Hematopoietic multipotent progenitor cell (in vitro differentiated cells): ENCODE measurements around the gene SLC43A3. TPM values are rescaled to one million over a fixed set of nuclear protein-coding genes. Genes with fewer than 3 reads are reported as not detected.

Experiments used
- DNase-seq, 3 donors: peaks; one replicate each; pipeline ENCODE4 v3.0.0-alpha.2; 2011 to 2015; ENCODE audit warnings: low read depth in 2 of 3, low spot score in 2 of 3
- total RNA-seq: library from RNA; depleted of rRNA; stranded (reverse); fragments of >200 nt; gene quantifications from one replicate; pipeline ENCODE4 v1.2.3, GENCODE V29; 2012

The SLC43A3 gene
- 93.7 TPM for total RNA-seq

DNA sequence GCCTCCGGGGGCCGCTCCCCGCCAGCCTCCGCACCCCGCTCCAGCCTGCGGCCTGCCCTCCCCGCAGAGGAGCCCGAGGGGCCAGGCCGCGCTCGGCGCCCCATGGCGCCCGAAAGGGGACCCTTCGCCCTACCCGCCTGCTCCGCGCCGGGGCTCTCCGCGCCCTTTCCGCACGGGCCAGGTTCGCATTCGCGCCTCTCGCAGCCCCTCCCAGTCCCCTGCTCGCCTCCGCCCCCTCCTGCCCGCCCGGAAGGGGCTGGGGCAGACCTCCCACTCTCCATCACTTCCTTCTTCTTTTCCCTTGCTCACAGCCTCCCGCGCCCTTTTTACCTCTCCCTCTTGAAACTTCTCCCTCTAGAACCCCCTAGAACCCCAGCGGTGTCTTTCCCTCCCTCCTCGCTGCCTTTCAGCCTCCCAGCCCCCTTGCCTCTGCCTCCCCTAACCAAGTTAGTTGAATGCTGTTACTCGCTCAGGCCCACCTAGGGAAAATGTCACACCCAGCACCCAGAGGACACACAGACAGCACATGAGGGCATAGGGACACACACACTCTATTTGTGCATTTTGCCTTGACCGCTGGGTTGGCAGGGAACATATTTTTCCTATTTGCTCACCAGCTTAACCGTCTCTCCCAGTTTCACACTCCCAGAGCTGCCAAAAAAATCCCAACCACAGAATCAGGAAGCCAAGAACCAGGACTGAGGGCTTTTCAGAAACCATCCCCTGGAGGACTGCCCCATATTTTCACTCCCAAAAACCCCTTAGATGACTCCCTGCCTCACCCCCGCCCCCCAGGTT lies at the start of gene SLC43A3:
Gene SLC43A3 (minus strand): TSS at position 193 of the 798 bp plus-strand sequence. CDS start 949 bp downstream, outside the sequence.
- peak; percentile 16 to 84 (median 82) for DNase-seq

DNA sequence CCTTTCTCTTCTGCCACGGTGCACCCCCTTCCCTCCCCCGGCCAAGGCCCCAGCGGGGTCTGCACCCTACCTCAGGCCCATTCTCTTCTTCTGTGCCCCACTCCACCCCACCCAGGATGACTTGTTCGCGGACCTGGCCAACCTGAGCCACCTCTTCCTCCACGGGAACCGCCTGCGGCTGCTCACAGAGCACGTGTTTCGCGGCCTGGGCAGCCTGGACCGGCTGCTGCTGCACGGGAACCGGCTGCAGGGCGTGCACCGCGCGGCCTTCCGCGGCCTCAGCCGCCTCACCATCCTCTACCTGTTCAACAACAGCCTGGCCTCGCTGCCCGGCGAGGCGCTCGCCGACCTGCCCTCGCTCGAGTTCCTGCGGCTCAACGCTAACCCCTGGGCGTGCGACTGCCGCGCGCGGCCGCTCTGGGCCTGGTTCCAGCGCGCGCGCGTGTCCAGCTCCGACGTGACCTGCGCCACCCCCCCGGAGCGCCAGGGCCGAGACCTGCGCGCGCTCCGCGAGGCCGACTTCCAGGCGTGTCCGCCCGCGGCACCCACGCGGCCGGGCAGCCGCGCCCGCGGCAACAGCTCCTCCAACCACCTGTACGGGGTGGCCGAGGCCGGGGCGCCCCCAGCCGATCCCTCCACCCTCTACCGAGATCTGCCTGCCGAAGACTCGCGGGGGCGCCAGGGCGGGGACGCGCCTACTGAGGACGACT lies 49.3 kb upstream of the SLC43A3 start:
- no peak for DNase-seq

- DNase-seq = no peak
These were observed 48.7 kb upstream of the SLC43A3 start for GRCh38 chr11:57475671-57476046.

DNA sequence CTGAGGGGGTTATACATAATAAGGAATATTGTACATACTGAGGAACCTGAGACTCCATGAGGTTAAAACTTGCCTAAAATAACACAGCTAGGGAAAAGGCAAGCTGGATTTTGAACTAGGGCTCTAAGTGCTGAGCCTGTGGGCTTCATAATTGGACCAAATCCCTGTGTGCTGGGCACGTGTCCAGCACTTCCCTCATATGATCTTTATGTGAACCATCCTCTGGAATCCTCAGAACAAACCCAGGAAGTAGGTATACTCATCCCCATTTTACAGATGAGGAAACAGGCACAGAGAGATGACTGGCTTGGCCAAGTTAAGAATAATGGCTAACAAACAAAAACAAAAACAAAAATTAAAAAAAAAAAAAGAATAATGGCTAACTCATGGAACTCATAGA lies 48.3 kb upstream of the SLC43A3 start:
- DNase-seq = no peak

GRCh38 chr11:57474803-57475115 lies 47.8 kb upstream of the SLC43A3 start:
- DNase-seq = no peak

DNA sequence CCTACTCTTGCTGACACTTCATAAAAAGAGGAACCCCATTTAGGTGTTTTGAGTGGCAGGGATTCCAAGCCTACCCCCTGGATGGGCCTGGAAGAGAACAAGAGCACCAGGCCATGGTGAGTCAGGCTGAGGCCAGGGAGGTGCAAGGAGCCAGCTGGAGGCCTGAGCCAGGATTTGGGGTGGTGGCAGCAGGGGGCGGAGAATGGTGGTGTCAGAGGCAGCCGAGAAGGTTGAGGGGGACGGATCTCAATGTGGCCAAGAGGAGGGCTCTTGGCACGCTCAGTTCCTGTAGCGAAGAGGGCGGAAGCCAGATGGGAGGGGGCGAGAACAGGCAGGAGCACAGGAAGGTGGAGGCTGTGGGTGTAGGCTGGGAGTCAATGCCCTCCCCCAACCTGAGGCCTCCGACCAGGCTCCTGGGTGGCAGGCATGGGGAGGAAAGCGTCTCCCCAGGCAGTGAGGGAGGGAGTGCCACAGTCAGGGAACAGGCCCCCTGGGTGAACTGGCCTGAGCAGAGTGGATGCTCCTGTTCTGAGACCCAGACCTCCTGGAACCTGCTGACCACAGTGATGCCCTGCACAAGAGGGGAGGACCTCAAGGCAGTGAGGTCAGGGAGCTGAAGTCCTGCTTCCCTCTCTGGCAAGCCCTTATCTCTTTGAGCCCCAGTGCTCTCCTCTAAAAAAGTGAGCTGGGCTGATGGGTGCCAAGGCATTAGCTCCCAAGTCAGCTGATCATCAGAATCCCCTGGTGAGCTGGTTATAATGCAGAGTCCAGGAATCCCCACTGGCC lies 47.3 kb upstream of the SLC43A3 start:
- peak in 2 of 3 donors; percentile 79 for DNase-seq

DNA sequence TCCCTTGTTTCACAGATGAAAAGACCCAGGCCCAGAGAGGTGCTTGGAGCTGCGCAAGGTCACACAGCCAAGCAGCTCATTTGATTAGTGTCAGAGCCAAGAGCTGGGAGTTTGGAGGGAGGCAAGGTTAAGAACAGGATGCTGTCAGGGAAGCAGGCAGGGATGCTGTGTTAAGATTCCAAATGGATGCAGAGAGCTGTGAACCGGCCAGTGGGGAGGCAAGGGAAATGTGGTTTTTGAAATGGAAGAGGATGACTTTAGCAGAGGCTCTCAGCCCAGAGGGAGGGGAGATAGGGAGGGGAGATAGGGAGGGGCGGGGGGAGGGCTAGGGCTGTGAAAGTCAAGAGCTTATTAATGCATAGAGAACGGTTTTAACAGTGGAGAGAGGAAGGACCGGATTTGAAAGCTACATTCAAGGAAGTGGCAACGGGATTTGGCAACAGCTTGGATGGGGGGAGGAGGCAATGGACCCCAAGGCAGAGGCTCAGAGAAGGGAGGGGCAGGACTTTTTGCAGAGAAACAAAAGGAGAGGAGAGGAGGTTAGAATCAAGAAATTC lies 46.4 kb upstream of the SLC43A3 start:
- peak in 1 of 3 donors; percentile 40 for DNase-seq

- no peak for DNase-seq
These were observed 44.6 kb upstream of the SLC43A3 start for GRCh38 chr11:57471496-57471895.

GRCh38 chr11:57469268-57469667 lies 42.3 kb upstream of the SLC43A3 start:
- no peak for DNase-seq

GRCh38 chr11:57468276-57468675 lies 41.4 kb upstream of the SLC43A3 start:
- DNase-seq = no peak

GRCh38 chr11:57467508-57468157 lies 40.7 kb upstream of the SLC43A3 start:
- DNase-seq = no peak

DNA sequence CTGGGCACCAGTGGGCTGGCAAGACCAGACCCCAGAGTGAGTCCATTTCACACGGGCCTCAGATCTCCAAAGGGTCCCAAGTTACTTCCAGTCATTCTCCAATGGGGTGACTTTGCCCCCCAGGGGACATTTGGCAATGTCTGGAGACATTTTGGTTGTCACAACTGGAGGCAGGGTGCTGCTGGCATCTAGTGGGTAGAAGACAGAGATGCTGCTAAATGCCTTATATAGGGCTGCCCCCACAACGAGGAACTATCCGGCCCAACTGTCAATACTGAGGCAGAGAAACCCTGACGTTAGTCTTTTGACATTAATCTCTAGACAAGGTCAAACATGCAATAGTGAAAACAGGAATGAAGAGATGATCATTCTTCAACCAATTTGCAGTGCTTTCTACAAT lies 39.8 kb upstream of the SLC43A3 start:
- no peak for DNase-seq

GRCh38 chr11:57464539-57465181 lies 37.7 kb upstream of the SLC43A3 start:
- no peak for DNase-seq

DNA sequence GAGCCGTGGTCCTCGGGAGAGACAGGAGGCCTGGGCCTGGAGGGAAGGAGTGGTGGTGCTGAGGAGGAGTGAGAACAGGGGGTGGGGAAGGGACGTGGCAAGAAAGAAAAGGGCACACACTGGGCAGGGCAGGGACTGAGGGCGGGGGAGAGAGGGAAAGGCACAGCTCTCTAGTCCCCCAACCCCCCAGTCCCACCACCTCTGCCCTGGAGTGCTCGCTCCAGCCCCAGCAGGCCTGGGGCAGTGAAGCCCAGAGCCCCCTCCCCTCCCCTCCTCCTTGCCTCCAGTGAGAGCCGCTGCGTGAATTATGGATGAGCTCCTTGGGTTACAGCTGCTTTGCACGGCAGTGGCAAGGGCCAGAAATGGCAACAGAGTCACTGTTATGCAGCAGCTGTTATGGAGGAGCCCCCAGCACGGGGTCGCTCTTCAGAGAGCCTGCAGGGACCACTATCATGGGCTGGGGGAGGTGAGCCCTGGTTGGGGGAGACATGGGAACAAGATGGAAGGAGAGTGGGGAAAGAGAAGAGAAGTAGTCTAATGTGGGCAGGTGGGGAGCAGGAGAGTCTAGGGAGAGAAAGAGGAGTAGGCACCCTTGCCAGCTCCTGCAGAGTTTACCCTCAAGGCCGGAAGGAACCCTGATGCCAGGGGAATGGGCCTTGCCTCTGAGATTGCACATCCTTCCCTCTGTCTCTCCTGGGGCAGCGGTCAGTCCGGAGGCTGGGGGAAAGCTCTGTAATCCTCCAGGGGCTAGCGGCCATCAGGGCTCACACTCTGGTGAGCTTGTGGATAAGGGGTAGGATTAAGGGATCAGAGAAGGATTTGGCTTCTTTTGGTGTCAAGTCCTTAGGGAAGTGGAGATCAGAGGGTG lies 37.0 kb upstream of the SLC43A3 start:
- no peak for DNase-seq

DNA sequence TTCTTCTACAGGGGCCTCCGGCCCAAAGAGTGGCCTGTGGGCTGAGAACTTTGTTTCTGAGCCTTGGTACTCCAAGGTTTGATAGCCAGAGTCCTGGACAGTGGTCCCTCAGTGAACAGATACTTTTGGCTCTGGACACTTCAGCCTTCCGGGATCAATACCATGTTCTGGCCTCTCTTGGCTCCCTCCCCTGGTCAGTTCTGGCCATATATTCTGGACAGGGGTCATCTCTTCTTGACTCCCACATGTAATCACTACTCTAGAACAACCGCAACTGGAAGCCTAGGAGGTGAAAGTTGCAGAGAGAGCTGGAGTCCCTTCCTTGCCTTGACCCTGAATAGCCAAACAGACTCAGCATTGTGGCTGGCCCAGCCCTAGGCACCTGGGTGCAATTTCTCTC lies 35.7 kb upstream of the SLC43A3 start:
- no peak for DNase-seq

DNA sequence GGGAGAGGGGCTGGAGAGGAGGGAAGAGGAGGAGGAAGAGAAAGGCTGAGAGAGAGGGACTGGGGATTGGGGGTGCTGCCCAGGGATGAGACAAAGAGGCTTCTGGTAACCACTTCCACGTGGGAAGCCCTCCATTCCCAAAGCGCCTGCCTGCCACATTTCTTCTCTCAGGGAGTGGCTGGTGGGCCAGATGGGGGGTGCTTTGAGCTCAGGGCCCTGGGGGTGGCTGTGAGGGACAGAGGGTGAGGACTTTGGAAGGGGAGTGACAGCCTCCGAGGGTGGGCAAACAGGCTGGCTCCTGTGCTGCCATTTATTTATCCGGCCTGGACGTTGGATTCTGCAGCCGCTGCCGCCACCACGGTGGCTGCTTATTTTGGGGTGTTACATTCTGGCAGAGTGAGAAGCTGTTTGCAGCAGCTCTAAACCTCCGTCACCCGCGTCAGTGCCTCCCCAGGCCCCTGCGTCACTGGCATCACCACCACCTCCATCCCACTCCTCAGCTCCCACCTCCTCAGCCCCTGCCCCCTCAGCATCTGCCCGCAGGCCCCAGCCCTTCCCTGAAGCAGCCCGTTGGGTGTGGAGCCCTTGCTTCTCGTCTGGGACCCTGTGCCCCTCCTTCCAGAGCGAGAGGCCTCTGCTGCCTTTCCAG lies 35.0 kb upstream of the SLC43A3 start:
- no peak for DNase-seq

DNA sequence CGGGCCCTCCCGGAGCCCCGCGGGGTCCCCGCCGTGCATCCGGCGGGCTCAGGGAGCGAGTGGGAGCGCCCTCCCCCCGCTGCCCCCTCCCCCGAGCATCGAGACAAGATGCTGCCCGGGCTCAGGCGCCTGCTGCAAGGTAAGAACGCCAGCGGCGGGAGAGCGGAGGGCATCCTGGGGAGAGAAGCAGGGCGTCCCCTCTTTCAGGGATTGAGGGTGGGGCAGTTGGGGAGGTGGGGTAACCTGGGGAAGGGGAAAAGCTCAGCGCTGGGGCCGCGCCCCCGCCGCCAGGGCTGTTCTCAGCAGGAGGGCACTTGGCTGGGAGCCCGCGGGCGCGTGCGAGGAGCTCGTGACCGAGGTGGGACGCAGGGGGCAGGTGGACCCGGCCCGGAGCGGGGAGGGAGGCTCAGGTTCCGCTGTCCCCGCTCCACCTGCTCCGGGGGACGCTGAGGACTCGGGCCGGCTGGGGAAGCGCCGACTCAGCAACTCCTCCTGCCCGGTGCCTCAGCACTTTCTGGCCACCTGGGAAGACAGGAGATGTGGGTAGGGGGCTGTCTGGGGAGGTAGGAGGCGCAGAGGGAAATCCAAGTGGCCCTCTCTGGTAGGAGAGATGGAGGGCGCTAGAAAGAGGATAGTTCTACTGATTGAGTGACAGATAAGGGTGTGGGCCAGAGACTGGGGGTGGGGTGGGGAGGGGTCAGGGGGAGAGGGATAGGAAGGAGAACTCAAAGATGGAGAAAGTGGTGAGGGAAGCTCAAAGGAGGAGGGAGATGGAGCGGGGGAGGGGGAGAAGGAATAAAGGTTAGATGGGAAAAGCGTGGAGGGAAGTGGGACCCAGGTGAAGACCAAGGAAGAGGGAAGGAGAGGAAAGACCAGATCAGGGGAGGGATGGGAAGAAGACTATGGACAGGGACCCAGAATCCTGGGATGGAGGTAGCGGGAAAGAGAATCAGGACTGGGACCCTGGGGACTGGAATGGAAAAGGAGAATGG lies 34.1 kb upstream of the SLC43A3 start:
- no peak for DNase-seq
